Lower lobe of right lung (tissue), 2 donors: ENCODE results near the gene LKAAEAR1. TPM values are rescaled to one million over a fixed set of nuclear protein-coding genes. Genes with fewer than 3 reads are reported as not detected.

Experiments used
- ATAC-seq, 2 donors: fragments of 200-7000 bp; cut with Tn5 transposase; one replicate each; pipeline ENCODE4 v1.9.1; 2020 to 2022; ENCODE audit warnings: mild to moderate bottlenecking in 2 of 2, moderate library complexity in 2 of 2
- DNase-seq: peaks from one replicate; pipeline ENCODE4 v3.0.0-alpha.2; 2020
- H3K27ac ChIP-seq: fragments of 200-600 bp; one replicate; pipeline ENCODE4 v1.8.0; 2022
- H3K27me3 ChIP-seq: fragments of 200-600 bp; one replicate; pipeline ENCODE4 v1.8.0; 2022; ENCODE audit warnings: low read depth
- H3K36me3 ChIP-seq: fragments of 200-600 bp; one replicate; pipeline ENCODE4 v1.8.0; 2022; ENCODE audit warnings: mild to moderate bottlenecking
- H3K4me1 ChIP-seq: fragments of 200-600 bp; one replicate; pipeline ENCODE4 v1.8.0; 2022
- H3K4me3 ChIP-seq: fragments of 200-600 bp; one replicate; pipeline ENCODE4 v1.8.0; 2022; ENCODE audit warnings: mild to moderate bottlenecking
- H3K9me3 ChIP-seq: fragments of 200-600 bp; one replicate; pipeline ENCODE4 v1.8.0; 2022
- CTCF ChIP-seq: fragments of 200-600 bp; IDR thresholded peaks from one replicate; pipeline ENCODE4 v1.8.0; 2022; ENCODE audit warnings: antibody characterized with exemption, mild to moderate bottlenecking
- intact Hi-C: fragments of 100-400 bp; cut with DNase I; formaldehyde crosslinking; loops from one replicate; pipeline ENCODE4 v1.11.0; 2022
- total RNA-seq: library from RNA; stranded (reverse); fragmentation: NEBNext Ultra II Directional; extraction: Animal tissue kit (Norgen Biotek cat#: 25700); gene quantifications from one replicate; pipeline ENCODE4 v1.2.1, GENCODE V29; 2021
- donor health status: DM: no; HTN: yes; CAD: no; lungs with severe emphysema.

LKAAEAR1 gene
- total RNA-seq, 1 donor from 2014 or later, result 0.97 TPM

- H3K4me3 ChIP-seq, result peak overlapping the region; percentile 82
These were observed 7.9 kb downstream of the LKAAEAR1 start for GRCh38 chr20:64076061-64076997.

GRCh38 chr20:64075556-64075955 is 8.6 kb downstream of the LKAAEAR1 start:
- Histone ChIP-seq H3K4me3 (no peak overlapping the region), H3K27ac (no peak overlapping the region), H3K9me3 (no peaks in the 10 kb centered on the region), H3K4me1 (peaks cover 30% of the 10 kb centered on the region), H3K36me3 (peaks cover 45% of the 10 kb centered on the region), H3K27me3 (no peaks in the 10 kb centered on the region)
- intact Hi-C loops, result no loop called here
- no peak for TF ChIP-seq CTCF
- DNase-seq, result no peak
- ATAC-seq, result no peak

More at GRCh38 chr20:64076061-64076997, 7.9 kb downstream of the LKAAEAR1 start:
- H3K9me3 ChIP-seq, result no peaks in the 10 kb centered on the region
- no peak for TF ChIP-seq CTCF
- DNase-seq (no peak), ATAC-seq (no peak)
- intact Hi-C loops, result no loop called here
- H3K36me3 ChIP-seq, result peaks cover 45% of the 10 kb centered on the region
- H3K27me3 ChIP-seq, result no peaks in the 10 kb centered on the region
- H3K4me1 ChIP-seq, result peaks cover 30% of the 10 kb centered on the region
- peak overlapping the region; percentile 82 for H3K27ac ChIP-seq

- no peak for ATAC-seq
- no peak overlapping the region for H3K4me3 ChIP-seq
- H3K36me3 ChIP-seq, result peaks cover 45% of the 10 kb centered on the region
- intact Hi-C loops, result no loop called here
- H3K4me1 ChIP-seq, result peaks cover 30% of the 10 kb centered on the region
- H3K9me3 ChIP-seq, result no peaks in the 10 kb centered on the region
- no peak for DNase-seq
- no peak overlapping the region for H3K27ac ChIP-seq
- no peak for TF ChIP-seq CTCF
- H3K27me3 ChIP-seq, result no peaks in the 10 kb centered on the region
These were observed 9.2 kb downstream of the LKAAEAR1 start for GRCh38 chr20:64074963-64075362.

DNA sequence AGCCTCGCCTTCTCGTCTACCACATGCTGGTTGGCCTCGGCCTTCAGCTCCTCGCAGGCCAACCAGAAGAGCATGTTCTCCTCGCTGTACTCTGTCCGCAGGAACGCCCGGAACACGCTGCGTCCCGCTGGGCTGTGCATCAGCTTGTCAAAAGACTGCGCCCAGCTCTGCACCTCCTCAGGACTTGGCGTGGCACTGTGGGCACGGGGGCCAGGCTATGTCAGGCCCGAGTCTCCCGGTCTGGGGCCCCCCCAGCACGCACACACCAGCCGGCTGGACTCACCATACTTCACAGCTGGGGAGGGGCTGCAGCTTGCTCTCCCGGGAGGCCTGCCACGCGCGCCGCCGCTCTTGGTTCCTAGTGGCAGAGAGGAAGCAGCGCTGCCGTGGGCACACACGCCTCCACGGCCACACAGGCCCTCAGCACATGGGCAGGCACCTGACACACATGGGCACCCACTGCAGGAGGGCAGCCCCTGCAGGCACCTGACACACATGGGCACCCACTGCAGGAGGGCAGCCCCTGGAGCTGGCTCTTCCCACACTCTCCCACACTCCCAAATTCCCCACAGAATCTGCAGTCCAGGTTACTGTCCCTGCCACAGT is 9.9 kb downstream of the LKAAEAR1 start:
- no peaks in the 10 kb centered on the region for H3K9me3 ChIP-seq
- intact Hi-C loops, result no loop called here
- H3K27me3 ChIP-seq, result no peaks in the 10 kb centered on the region
- H3K4me1 ChIP-seq, result peaks cover 30% of the 10 kb centered on the region
- H3K27ac ChIP-seq, result no peak overlapping the region
- TF ChIP-seq CTCF, result no peak
- DNase-seq, result no peak
- peaks cover 45% of the 10 kb centered on the region for H3K36me3 ChIP-seq
- H3K4me3 ChIP-seq, result no peak overlapping the region
- no peak for ATAC-seq

DNA sequence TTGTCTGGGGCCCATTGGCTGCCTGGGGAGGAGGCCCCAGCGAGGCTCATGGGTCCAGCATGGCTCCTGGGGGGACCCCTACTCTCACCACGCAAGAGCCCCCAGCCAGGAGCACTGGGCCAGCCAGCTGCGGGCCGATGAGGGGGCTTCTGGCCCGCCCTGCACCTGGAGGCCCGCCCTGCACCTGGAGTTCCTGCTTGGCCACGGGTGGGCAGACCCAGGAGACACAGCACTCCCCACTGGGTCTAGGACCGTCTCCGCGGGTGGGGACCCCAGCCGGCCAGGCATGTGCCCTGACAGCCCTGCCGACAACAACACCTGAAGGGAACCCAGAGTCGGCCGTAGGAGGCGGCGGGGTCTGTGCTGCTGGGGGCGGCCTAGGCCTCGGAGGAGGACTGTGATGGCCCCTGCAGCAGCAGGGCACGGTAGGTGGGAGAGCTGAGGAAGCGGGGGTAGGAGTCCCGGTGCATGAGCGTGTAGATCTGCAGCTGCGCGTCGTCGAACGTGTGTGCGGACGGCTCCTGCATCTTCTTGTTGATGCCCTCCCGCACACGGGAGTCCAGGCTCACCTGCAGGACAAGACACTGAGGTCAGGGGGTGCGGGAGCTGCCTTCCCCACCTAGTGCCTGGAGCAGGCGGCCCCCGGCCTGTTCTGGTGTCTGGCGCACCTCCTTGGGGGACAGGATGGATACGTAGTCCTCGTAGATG is 10.6 kb downstream of the LKAAEAR1 start:
- TF ChIP-seq CTCF, result no peak
- no peaks in the 10 kb centered on the region for H3K9me3 ChIP-seq
- H3K4me3 ChIP-seq, result no peak overlapping the region
- H3K27ac ChIP-seq, result no peak overlapping the region
- DNase-seq (no peak), ATAC-seq (no peak)
- H3K27me3 ChIP-seq, result no peaks in the 10 kb centered on the region
- intact Hi-C loops, result no loop called here
- peaks cover 45% of the 10 kb centered on the region for H3K36me3 ChIP-seq
- peaks cover 24% of the 10 kb centered on the region for H3K4me1 ChIP-seq
